SH-SY5Y (cell line): ENCODE data around the gene AIMP2.

Source experiments
- GATA2 ChIP-seq: IDR thresholded peaks from 2 replicates; pipeline ENCODE4 v1.6.1; 2011; ENCODE audit warnings: mild to moderate bottlenecking, low read depth, low read length
- GATA3 ChIP-seq: IDR thresholded peaks from 2 replicates; pipeline ENCODE4 v1.6.1; 2011; ENCODE audit warnings: low read depth, mild to moderate bottlenecking, low read length, moderate library complexity

- no peak for TF ChIP-seq GATA3
- no peak for TF ChIP-seq GATA2
Measured at GRCh38 chr7:6028563-6028962, 19.5 kb downstream of the AIMP2 start.
